SK-N-SH (cell line): ENCODE results near the gene RPL7A. TPM values are rescaled to one million over a fixed set of nuclear protein-coding genes. Genes with fewer than 3 reads are reported as not detected.

Experiments
- CTCF ChIA-PET: fragments of 300-600, 350-600 bp; formaldehyde crosslinking; extraction: SDS; loops from one replicate; lab custom pipeline; 2021; lab: Yijun Ruan, JAX
- POLR2A ChIA-PET: fragments of 350-600 bp; sonication (Branson Sonifier 250); formaldehyde crosslinking; extraction: SDS; loops from one replicate; lab custom pipeline; 2020; ENCODE audit warnings: antibody characterized with exemption, inconsistent platforms; lab: Yijun Ruan, JAX
- DNase-seq: peaks from one replicate; pipeline ENCODE4 v3.0.0; 2012
- H2AFZ ChIP-seq: fragments of 200-600 bp; sonication (generic); 2 replicates; pipeline ENCODE4 v1.8.1; 2016; ENCODE audit warnings: antibody characterized with exemption, mild to moderate bottlenecking, low read depth
- H3F3A ChIP-seq: fragments of 200-600 bp; sonication (generic); replicated peaks from 2 replicates; pipeline ENCODE3; 2016; ENCODE audit warnings: antibody characterized with exemption, mild to moderate bottlenecking; ENCODE audit not compliant: insufficient read depth
- H3K27ac ChIP-seq, 2 experiments: fragments of 200-500 bp in 1 of 2; fragments of 200-600 bp in 1 of 2; sonication (Bioruptor generic) in 1 of 2; sonication (generic), shearing (Covaris generic) in 1 of 2; 2 replicates each; pipeline versions ENCODE4 v1.5.1 to v1.6.1; 2014 to 2016; ENCODE audit warnings: low read depth in 2 of 2, inconsistent platforms in 1 of 2, low read length in 1 of 2, mild to moderate bottlenecking in 1 of 2, mixed read lengths in 1 of 2
- H3K27me3 ChIP-seq: fragments of 200-600 bp; sonication (generic), shearing (Covaris generic); 2 replicates; pipeline ENCODE4 v1.6.1; 2016; ENCODE audit warnings: mixed run types; ENCODE audit not compliant: insufficient read depth
- H3K36me3 ChIP-seq, 2 experiments: fragments of 200-500 bp in 1 of 2; fragments of 200-600 bp in 1 of 2; sonication (Bioruptor generic) in 1 of 2; sonication (generic) in 1 of 2; replicated peaks in 1 of 2; 2 replicates each; pipeline versions ENCODE3 to v1.5.1; 2014 to 2016; ENCODE audit warnings: low read length in 1 of 2, mild to moderate bottlenecking in 1 of 2; ENCODE audit not compliant: insufficient read depth in 2 of 2, control insufficient read depth in 1 of 2
- H3K4me1 ChIP-seq, 2 experiments: fragments of 200-500 bp in 1 of 2; fragments of 200-600 bp in 1 of 2; sonication (Bioruptor generic) in 1 of 2; sonication (generic), shearing (Covaris generic) in 1 of 2; 2 replicates each; pipeline versions ENCODE4 v1.5.1 to v1.6.1; 2014 to 2016; ENCODE audit warnings: low read depth in 1 of 2, low read length in 1 of 2, mixed run types in 1 of 2; ENCODE audit not compliant: insufficient read depth in 2 of 2, control insufficient read depth in 1 of 2
- H3K4me2 ChIP-seq: fragments of 200-600 bp; sonication (generic), shearing (Covaris generic); 2 replicates; pipeline ENCODE4 v1.6.1; 2017; ENCODE audit warnings: mixed run types
- H3K4me3 ChIP-seq, 2 experiments: fragments of 200-500 bp in 1 of 2; fragments of 200-600 bp in 1 of 2; sonication (Bioruptor generic) in 1 of 2; sonication (generic), shearing (Covaris generic) in 1 of 2; 2 replicates each; pipeline versions ENCODE4 v1.5.1 to v1.8.1; 2014 to 2016; ENCODE audit warnings: low read depth in 2 of 2, inconsistent platforms in 1 of 2, low read length in 1 of 2, mild to moderate bottlenecking in 1 of 2, mixed read lengths in 1 of 2, moderate library complexity in 1 of 2
- H3K79me2 ChIP-seq: fragments of 200-600 bp; sonication (generic); 2 replicates; pipeline ENCODE4 v1.8.1; 2017; ENCODE audit warnings: mild to moderate bottlenecking; ENCODE audit not compliant: insufficient read depth
- H3K9ac ChIP-seq: fragments of 200-600 bp; sonication (generic); 2 replicates; pipeline ENCODE4 v1.6.1; 2017; ENCODE audit warnings: mixed run types
- H3K9me2 ChIP-seq: fragments of 200-600 bp; sonication (generic); 2 replicates; pipeline ENCODE4 v1.6.1; 2017; ENCODE audit warnings: mixed run types
- H3K9me3 ChIP-seq: fragments of 200-600 bp; sonication (generic); 2 replicates; pipeline ENCODE4 v1.6.1; 2017; ENCODE audit warnings: mixed run types, mild to moderate bottlenecking, moderate library complexity
- H4K20me1 ChIP-seq: fragments of 200-600 bp; sonication (generic); 2 replicates; pipeline ENCODE4 v1.6.1; 2017; ENCODE audit warnings: mild to moderate bottlenecking, mixed run types; ENCODE audit not compliant: insufficient read depth
- CHD2 ChIP-seq: fragments of 150-350 bp; IDR thresholded peaks from 2 replicates; pipeline ENCODE4 v1.6.1; 2018; ENCODE audit warnings: low read length; ENCODE audit not compliant: partially characterized antibody
- ELF1 ChIP-seq: IDR thresholded peaks from 2 replicates; pipeline ENCODE4 v1.4.0; 2012
- FOSL2 ChIP-seq: IDR thresholded peaks from 2 replicates; pipeline ENCODE4 v1.4.0; 2012; ENCODE audit warnings: low read depth, mild to moderate bottlenecking, moderate library complexity, borderline replicate concordance
- GATA2 ChIP-seq: sonication (generic); formaldehyde crosslinking; IDR thresholded peaks from 2 replicates; pipeline ENCODE4 v1.5.0; 2020; ENCODE audit warnings: mild to moderate bottlenecking, missing genetic modification reagents
- POLR2AphosphoS5 ChIP-seq: IDR thresholded peaks from 2 replicates; pipeline ENCODE4 v1.6.1; 2012; ENCODE audit warnings: low read depth, low read length
- RAD21 ChIP-seq: IDR thresholded peaks from 2 replicates; pipeline ENCODE4 v1.6.1; 2012; ENCODE audit warnings: mild to moderate bottlenecking, low read length
- RFX5 ChIP-seq: IDR thresholded peaks from 2 replicates; pipeline ENCODE4 v1.6.1; 2012; ENCODE audit warnings: mild to moderate bottlenecking, improper control_type of control experiment, low read length
- RXRA ChIP-seq: IDR thresholded peaks from 2 replicates; pipeline ENCODE4 v1.4.0; 2012; ENCODE audit warnings: low read depth, mild to moderate bottlenecking, borderline replicate concordance
- SIN3A ChIP-seq: IDR thresholded peaks from 2 replicates; pipeline ENCODE4 v1.6.1; 2012; ENCODE audit warnings: low read depth, mild to moderate bottlenecking, low read length, moderate library complexity, borderline replicate concordance
- TCF12 ChIP-seq: IDR thresholded peaks from 2 replicates; pipeline ENCODE4 v1.4.0; 2012
- YY1 ChIP-seq: IDR thresholded peaks from 2 replicates; pipeline ENCODE4 v1.4.0; 2012; ENCODE audit warnings: low read depth, mild to moderate bottlenecking
- WGBS: methylation state at CpG from one replicate; pipeline ENCODE4 v1.1.6; 2017; ENCODE audit warnings: low lambda C conversion rate; 5-methylcytosine and 5-hydroxymethylcytosine counted together
- polyA plus RNA-seq, 3 experiments: library from polyadenylated mRNA; depleted of rRNA; stranded (reverse); fragments of >200 nt; gene quantifications; 2 replicates each; pipeline ENCODE4 v1.2.3, GENCODE V29; 2012
- TF ChIP-seq, protein P1 (sequence below): fragments of 200-600 bp; sonication (generic); IDR thresholded peaks from 2 replicates; pipeline ENCODE4 v1.6.1; 2017; ENCODE audit warnings: antibody characterized with exemption, mild to moderate bottlenecking, moderate library complexity
- TF ChIP-seq, protein P2 (sequence below): IDR thresholded peaks from 2 replicates; pipeline ENCODE4 v1.4.0; 2012; ENCODE audit warnings: low read depth, borderline replicate concordance
- TF ChIP-seq, protein P3 (sequence below): IDR thresholded peaks from 2 replicates; pipeline ENCODE4 v1.6.1; 2012; ENCODE audit warnings: mild to moderate bottlenecking, low read depth, low read length, moderate library complexity
- TF ChIP-seq, protein P4 (sequence below): IDR thresholded peaks from 2 replicates; pipeline ENCODE4 v1.4.0; 2012; ENCODE audit warnings: low read depth

The RPL7A gene
- polyA plus RNA-seq, 1 of the 3 experiments (the other 2 are of a cell fraction) = 4,121 TPM

DNA sequence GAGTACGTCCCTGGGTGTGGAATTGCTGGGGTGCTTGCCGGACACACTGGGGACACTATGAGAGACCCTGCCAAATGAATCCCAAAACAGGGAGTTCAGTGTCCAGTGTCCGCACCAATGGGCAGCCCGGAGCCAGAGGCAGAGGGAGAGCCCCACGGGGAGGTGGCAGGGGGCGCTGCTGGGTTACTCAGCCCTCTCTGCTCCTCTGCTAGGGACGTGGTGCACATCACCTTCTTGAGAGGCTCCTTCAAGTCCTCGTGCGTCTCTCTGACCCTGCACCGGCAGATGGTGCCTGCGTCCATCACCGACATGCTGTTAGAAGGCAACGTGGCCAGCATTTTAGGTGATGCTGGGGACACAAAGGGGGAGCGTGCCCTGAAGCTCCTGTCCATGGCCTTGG, 48.9 kb downstream of the RPL7A start:
- no peak overlapping the region for H3K9ac ChIP-seq
- H3K4me1 ChIP-seq = no peaks in the 10 kb centered on the region
- TF ChIP-seq RAD21 = peak; percentile 39
- TF ChIP-seq, protein P1, sequence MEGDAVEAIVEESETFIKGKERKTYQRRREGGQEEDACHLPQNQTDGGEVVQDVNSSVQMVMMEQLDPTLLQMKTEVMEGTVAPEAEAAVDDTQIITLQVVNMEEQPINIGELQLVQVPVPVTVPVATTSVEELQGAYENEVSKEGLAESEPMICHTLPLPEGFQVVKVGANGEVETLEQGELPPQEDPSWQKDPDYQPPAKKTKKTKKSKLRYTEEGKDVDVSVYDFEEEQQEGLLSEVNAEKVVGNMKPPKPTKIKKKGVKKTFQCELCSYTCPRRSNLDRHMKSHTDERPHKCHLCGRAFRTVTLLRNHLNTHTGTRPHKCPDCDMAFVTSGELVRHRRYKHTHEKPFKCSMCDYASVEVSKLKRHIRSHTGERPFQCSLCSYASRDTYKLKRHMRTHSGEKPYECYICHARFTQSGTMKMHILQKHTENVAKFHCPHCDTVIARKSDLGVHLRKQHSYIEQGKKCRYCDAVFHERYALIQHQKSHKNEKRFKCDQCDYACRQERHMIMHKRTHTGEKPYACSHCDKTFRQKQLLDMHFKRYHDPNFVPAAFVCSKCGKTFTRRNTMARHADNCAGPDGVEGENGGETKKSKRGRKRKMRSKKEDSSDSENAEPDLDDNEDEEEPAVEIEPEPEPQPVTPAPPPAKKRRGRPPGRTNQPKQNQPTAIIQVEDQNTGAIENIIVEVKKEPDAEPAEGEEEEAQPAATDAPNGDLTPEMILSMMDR = peak; percentile 40
- TF ChIP-seq, protein P2, sequence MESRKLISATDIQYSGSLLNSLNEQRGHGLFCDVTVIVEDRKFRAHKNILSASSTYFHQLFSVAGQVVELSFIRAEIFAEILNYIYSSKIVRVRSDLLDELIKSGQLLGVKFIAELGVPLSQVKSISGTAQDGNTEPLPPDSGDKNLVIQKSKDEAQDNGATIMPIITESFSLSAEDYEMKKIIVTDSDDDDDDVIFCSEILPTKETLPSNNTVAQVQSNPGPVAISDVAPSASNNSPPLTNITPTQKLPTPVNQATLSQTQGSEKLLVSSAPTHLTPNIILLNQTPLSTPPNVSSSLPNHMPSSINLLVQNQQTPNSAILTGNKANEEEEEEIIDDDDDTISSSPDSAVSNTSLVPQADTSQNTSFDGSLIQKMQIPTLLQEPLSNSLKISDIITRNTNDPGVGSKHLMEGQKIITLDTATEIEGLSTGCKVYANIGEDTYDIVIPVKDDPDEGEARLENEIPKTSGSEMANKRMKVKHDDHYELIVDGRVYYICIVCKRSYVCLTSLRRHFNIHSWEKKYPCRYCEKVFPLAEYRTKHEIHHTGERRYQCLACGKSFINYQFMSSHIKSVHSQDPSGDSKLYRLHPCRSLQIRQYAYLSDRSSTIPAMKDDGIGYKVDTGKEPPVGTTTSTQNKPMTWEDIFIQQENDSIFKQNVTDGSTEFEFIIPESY = no peak
- TF ChIP-seq POLR2AphosphoS5 = no peak
- H3F3A ChIP-seq = no peaks in the 10 kb centered on the region
- no peaks in the 10 kb centered on the region for H3K79me2 ChIP-seq
- H4K20me1 ChIP-seq = no peaks in the 10 kb centered on the region
- no peaks in the 10 kb centered on the region for H3K9me3 ChIP-seq
- no peaks in the 10 kb centered on the region for H3K27me3 ChIP-seq
- peak; percentile 69 for DNase-seq
- no peaks in the 10 kb centered on the region for H3K9me2 ChIP-seq
- ChIA-PET POLR2A (no interaction called here), CTCF (interaction anchor here (1.4 to 1.6 kb wide), 3 partner anchors 20 to 91 kb away, joined by 3 to 5 read pairs (median 4); no protein-coding TSS in a partner anchor)
- H3K4me2 ChIP-seq = no peak overlapping the region
- H3K27ac ChIP-seq = no peak overlapping the region
- WGBS = 62% methylated on average over 7 of the region's 14 CpGs
- H2AFZ ChIP-seq = no peak overlapping the region
- H3K36me3 ChIP-seq = no peaks in the 10 kb centered on the region
- no peak overlapping the region for H3K4me3 ChIP-seq

DNA sequence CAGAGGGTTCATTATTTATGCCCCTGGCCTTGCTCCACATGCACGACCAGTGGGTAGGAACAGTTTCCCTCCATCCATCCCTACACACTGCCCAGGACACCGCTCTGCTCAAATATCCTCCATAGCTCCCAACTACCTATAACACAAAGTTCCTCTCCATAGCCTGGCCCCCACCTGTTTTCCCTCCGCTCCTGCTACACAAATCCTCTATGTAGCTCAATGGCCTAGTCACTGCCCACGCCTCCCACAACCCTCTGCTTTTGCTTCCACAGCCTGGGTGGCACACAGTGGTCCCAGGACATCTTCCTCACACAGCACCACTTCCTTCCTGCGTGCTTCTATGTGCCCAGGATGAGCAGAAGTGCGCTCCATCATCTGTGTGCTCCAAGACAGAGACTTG, 49.4 kb downstream of the RPL7A start:
- 68% methylated on average over 6 of the region's 6 CpGs for WGBS
- H3K9me3 ChIP-seq = no peaks in the 10 kb centered on the region
- CTCF ChIA-PET = interaction anchor here (1.4 to 1.6 kb wide), 3 partner anchors 20 to 91 kb away, joined by 3 to 5 read pairs (median 4); no protein-coding TSS in a partner anchor
- TF ChIP-seq SIN3A (no peak), RAD21 (no peak), GATA2 (CRISPR knock-in tag) (no peak), TCF12 (no peak), RXRA (no peak), FOSL2 (no peak), YY1 (no peak), ELF1 (no peak), RFX5 (no peak), CHD2 (no peak)
- TF ChIP-seq, protein P2 = no peak
- TF ChIP-seq, protein P3, sequence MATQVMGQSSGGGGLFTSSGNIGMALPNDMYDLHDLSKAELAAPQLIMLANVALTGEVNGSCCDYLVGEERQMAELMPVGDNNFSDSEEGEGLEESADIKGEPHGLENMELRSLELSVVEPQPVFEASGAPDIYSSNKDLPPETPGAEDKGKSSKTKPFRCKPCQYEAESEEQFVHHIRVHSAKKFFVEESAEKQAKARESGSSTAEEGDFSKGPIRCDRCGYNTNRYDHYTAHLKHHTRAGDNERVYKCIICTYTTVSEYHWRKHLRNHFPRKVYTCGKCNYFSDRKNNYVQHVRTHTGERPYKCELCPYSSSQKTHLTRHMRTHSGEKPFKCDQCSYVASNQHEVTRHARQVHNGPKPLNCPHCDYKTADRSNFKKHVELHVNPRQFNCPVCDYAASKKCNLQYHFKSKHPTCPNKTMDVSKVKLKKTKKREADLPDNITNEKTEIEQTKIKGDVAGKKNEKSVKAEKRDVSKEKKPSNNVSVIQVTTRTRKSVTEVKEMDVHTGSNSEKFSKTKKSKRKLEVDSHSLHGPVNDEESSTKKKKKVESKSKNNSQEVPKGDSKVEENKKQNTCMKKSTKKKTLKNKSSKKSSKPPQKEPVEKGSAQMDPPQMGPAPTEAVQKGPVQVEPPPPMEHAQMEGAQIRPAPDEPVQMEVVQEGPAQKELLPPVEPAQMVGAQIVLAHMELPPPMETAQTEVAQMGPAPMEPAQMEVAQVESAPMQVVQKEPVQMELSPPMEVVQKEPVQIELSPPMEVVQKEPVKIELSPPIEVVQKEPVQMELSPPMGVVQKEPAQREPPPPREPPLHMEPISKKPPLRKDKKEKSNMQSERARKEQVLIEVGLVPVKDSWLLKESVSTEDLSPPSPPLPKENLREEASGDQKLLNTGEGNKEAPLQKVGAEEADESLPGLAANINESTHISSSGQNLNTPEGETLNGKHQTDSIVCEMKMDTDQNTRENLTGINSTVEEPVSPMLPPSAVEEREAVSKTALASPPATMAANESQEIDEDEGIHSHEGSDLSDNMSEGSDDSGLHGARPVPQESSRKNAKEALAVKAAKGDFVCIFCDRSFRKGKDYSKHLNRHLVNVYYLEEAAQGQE = no peak
- TF ChIP-seq, protein P4, sequence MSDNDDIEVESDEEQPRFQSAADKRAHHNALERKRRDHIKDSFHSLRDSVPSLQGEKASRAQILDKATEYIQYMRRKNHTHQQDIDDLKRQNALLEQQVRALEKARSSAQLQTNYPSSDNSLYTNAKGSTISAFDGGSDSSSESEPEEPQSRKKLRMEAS = no peak
- TF ChIP-seq, protein P1 = no peak

More for the DNA sequence above, 49.4 kb downstream of the RPL7A start:
- Histone ChIP-seq H2AFZ (no peak overlapping the region), H3K4me2 (no peak overlapping the region), H3F3A (no peaks in the 10 kb centered on the region), H3K36me3 (peaks cover 0 to under 1% of the 10 kb centered on the region in 2 experiments), H3K27me3 (no peaks in the 10 kb centered on the region), H3K27ac (no peak overlapping the region), H4K20me1 (no peaks in the 10 kb centered on the region), H3K9ac (no peak overlapping the region), H3K4me1 (no peaks in the 10 kb centered on the region), H3K4me3 (no peak overlapping the region), H3K79me2 (no peaks in the 10 kb centered on the region), H3K9me2 (no peaks in the 10 kb centered on the region)
- no peak for DNase-seq
- POLR2A ChIA-PET = no interaction called here
